Peyer's patch (tissue), 4 donors: ENCODE data around the gene GPR15. TPM values are rescaled to one million over a fixed set of nuclear protein-coding genes. Genes with fewer than 3 reads are reported as not detected.

Experiments
- DNase-seq, 3 donors: peaks; one replicate each; pipeline ENCODE4 v3.0.0-alpha.2; 2017 to 2019
- H3K27ac ChIP-seq, 4 donors: fragments of 200-600 bp; sonication (generic); one replicate each; pipeline ENCODE4 v1.5.1; 2016 to 2019
- H3K27me3 ChIP-seq, 2 donors: fragments of 200-600 bp; sonication (generic); one replicate each; pipeline ENCODE4 v1.5.1; 2019
- H3K36me3 ChIP-seq, 3 donors: fragments of 200-600 bp; sonication (generic); one replicate each; pipeline ENCODE4 v1.5.1; 2016 to 2019
- H3K4me1 ChIP-seq, 4 donors: fragments of 200-600 bp; sonication (generic); one replicate each; pipeline ENCODE4 v1.5.1; 2016 to 2019
- H3K4me3 ChIP-seq, 4 donors: fragments of 200-600 bp; sonication (generic); 1 replicate in 3 of 4; 2 replicates in 1 of 4; pipeline ENCODE4 v1.5.1; 2016 to 2019; ENCODE audit warnings: mild to moderate bottlenecking in 1 of 4
- H3K9me3 ChIP-seq, 4 donors: fragments of 200-600 bp; sonication (generic); one replicate each; pipeline ENCODE4 v1.5.1; 2016 to 2019; ENCODE audit warnings: mild to moderate bottlenecking in 1 of 4
- POLR2A ChIP-seq, 2 donors: fragments of 450-650 bp; IDR thresholded peaks; one replicate each; pipeline ENCODE4 v1.5.1; 2017; ENCODE audit warnings: antibody characterized with exemption in 2 of 2, mild to moderate bottlenecking in 2 of 2, moderate library complexity in 2 of 2
- total RNA-seq, 4 donors: library from RNA; depleted of rRNA; stranded (reverse); fragments of >200 nt; gene quantifications; one replicate each; pipeline ENCODE4 v1.1.0, GENCODE V29; 2016
- TF ChIP-seq, protein P1 (sequence below), 6 experiments: fragments of 450-650 bp in 4 of 6; fragments of 200-600 bp in 2 of 6; sonication (generic) in 1 of 6; IDR thresholded peaks; one replicate each; pipeline ENCODE4 v1.5.1; 2017 to 2019; ENCODE audit warnings: antibody characterized with exemption in 6 of 6, mild to moderate bottlenecking in 3 of 6, moderate library complexity in 1 of 6

Gene GPR15
- total RNA-seq, 4 donors from 2014 or later = 1.2 to 26.4 (median 5.1) TPM; not detected in 1

DNA sequence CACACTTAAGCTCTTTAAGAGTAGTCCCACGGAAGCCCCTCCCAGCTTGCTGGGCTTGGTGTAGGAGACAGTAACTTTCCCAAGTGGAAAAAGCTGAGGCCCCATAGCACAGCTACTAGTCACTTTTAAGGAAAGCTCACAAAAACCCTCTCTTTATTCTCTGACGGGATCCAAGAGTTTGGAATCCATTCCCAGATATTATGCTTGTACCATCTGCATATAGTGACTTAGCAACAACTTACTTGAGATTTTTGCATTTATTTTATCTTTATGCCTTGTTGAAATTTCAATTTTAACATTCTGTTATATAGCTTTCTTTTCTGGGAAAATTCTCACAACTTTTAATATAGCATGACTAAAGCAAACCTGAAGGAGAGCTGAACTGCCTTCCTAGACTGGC, 19.5 kb downstream of the GPR15 start:
- H3K9me3 ChIP-seq = no peaks in the 10 kb centered on the region
- H3K4me3 ChIP-seq = no peak overlapping the region
- H3K27ac ChIP-seq = peak overlapping the region; percentile 23 to 75 (median 55)
- H3K36me3 ChIP-seq = no peaks in the 10 kb centered on the region
- H3K27me3 ChIP-seq = no peaks in the 10 kb centered on the region
- H3K4me1 ChIP-seq = peaks cover 0 to 12% (median 5%) of the 10 kb centered on the region in 4 donors
- no peak for TF ChIP-seq POLR2A (IDR thresholded peaks at IDR 0.05)
- TF ChIP-seq, protein P1, sequence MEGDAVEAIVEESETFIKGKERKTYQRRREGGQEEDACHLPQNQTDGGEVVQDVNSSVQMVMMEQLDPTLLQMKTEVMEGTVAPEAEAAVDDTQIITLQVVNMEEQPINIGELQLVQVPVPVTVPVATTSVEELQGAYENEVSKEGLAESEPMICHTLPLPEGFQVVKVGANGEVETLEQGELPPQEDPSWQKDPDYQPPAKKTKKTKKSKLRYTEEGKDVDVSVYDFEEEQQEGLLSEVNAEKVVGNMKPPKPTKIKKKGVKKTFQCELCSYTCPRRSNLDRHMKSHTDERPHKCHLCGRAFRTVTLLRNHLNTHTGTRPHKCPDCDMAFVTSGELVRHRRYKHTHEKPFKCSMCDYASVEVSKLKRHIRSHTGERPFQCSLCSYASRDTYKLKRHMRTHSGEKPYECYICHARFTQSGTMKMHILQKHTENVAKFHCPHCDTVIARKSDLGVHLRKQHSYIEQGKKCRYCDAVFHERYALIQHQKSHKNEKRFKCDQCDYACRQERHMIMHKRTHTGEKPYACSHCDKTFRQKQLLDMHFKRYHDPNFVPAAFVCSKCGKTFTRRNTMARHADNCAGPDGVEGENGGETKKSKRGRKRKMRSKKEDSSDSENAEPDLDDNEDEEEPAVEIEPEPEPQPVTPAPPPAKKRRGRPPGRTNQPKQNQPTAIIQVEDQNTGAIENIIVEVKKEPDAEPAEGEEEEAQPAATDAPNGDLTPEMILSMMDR (IDR thresholded peaks at IDR 0.05) = no peak
- DNase-seq = no peak

- Histone ChIP-seq H3K9me3 (no peaks in the 10 kb centered on the region), H3K4me1 (peaks cover 0 to 12% (median 5%) of the 10 kb centered on the region in 4 donors), H3K27ac (peak overlapping the region; percentile 23 to 75 (median 55)), H3K36me3 (no peaks in the 10 kb centered on the region), H3K4me3 (no peak overlapping the region), H3K27me3 (no peaks in the 10 kb centered on the region)
- peak in 1 of 3 donors; percentile 72 for DNase-seq
- TF ChIP-seq, protein P1 (IDR thresholded peaks at IDR 0.05) = no peak
- TF ChIP-seq POLR2A (IDR thresholded peaks at IDR 0.05) = no peak
Measured at GRCh38 chr3:98551754-98552153, 20.0 kb downstream of the GPR15 start.

DNA sequence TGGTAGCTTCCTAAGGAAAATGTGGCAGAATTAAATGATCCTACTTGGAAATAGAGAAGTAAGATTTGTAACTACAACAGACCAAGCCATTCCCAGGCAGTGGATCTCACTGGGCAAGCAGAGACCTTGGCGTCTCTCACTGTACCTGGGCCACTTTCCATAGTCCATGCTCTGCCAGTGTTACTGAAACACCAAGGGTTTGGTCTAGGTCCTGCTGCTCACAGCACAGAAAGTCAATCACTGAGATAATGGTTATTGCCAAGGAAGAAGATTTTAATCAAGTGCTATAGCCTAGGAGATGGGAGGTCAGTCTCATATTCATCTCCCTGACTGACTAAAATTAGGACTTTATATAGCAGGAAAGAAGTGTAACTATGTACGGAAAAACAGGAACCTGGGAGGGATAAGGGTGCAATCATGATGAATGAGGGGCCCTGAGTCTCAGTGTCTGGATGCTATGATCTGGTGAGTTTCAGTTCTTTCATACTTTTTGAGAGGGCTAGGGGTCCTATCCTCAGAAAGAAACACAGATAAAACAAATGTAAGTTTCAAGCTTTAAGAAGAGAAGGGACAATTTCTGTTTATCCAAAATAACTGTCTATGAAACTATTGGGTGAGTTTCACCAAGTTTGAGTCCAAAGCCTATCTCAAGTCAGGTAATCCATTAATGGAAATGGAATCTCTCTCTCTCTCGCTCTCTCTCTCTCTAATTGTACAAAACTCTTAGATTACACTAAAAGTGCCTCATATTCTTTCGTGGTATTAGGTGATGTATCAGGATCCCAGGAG, 20.6 kb downstream of the GPR15 start:
- Histone ChIP-seq H3K4me1 (peaks cover 0 to 12% (median 5%) of the 10 kb centered on the region in 4 donors), H3K36me3 (no peaks in the 10 kb centered on the region), H3K27me3 (no peaks in the 10 kb centered on the region), H3K4me3 (no peak overlapping the region), H3K9me3 (no peaks in the 10 kb centered on the region), H3K27ac (peak overlapping the region; percentile 23 to 75 (median 58))
- no peak for TF ChIP-seq POLR2A (IDR thresholded peaks at IDR 0.05)
- TF ChIP-seq, protein P1 (IDR thresholded peaks at IDR 0.05) = no peak
- DNase-seq = no peak

GRCh38 chr3:98553021-98553563, 21.3 kb downstream of the GPR15 start:
- no peak for DNase-seq
- peak overlapping the region; percentile 10 to 75 (median 58) for H3K27ac ChIP-seq
- H3K4me3 ChIP-seq = no peak overlapping the region
- H3K9me3 ChIP-seq = no peaks in the 10 kb centered on the region
- H3K4me1 ChIP-seq = peaks cover 0 to 12% (median 5%) of the 10 kb centered on the region in 4 donors
- no peaks in the 10 kb centered on the region for H3K36me3 ChIP-seq
- no peak for TF ChIP-seq POLR2A (IDR thresholded peaks at IDR 0.05)
- TF ChIP-seq, protein P1 (IDR thresholded peaks at IDR 0.05) = no peak
- H3K27me3 ChIP-seq = no peaks in the 10 kb centered on the region

DNA sequence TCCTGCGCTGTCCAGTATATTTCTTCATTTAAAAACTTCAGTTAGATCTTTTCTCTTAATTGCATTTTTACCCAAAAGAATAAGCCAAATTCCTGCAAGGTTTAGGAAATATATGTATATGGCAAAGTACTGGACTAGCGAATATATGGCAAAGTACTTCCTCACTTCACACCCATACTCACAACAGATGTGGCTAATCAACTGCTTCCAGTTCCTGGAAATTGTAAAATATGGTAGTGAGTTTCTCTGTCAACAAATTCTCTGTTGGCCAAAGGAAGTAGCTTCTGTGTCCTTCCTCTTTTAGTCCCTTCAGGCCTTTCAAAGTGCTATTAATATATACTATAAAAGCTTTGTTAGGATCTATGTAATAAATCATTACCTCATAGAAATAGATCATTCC, 22.0 kb downstream of the GPR15 start:
- Histone ChIP-seq H3K9me3 (no peaks in the 10 kb centered on the region), H3K36me3 (no peaks in the 10 kb centered on the region), H3K4me1 (peaks cover 0 to 12% (median 5%) of the 10 kb centered on the region in 4 donors), H3K4me3 (no peak overlapping the region), H3K27me3 (no peaks in the 10 kb centered on the region), H3K27ac (peak overlapping the region in 3 of 4 donors; percentile 47 to 75 (median 69))
- TF ChIP-seq, protein P1 (IDR thresholded peaks at IDR 0.05) = no peak
- no peak for DNase-seq
